G401 (cell line): ENCODE results near the gene B4GALT1. TPM values are rescaled to one million over a fixed set of nuclear protein-coding genes. Genes with fewer than 3 reads are reported as not detected.
"Not testable (repeated sequence)": the region's sequence is repeated elsewhere in the genome, so short reads cannot be mapped to it uniquely, and the experiment has no call there.

Experiments
- DNase-seq: peaks from one replicate; pipeline ENCODE4 v3.0.0-alpha.2; 2015; ENCODE audit warnings: low spot score
- in situ Hi-C: cut with HindIII; loops from 2 replicates; pipeline ENCODE4 v1.10.0; 2016; ENCODE audit warnings: low sequenced_read_pairs, mixed read lengths
- total RNA-seq: library from RNA; depleted of rRNA; stranded (reverse); fragments of >200 nt; shearing (Covaris generic); gene quantifications from 2 replicates; pipeline ENCODE4 v1.2.3, GENCODE V29; 2014

Gene B4GALT1
- total RNA-seq, 1 experiment from 2014 or later = 15.1 TPM

- DNase-seq = no peak
- in situ Hi-C loops = no loop called here
Observed at GRCh38 chr9:33164138-33164809, 2.9 kb downstream of the B4GALT1 start.

GRCh38 chr9:33163433-33164137, 3.6 kb downstream of the B4GALT1 start:
- in situ Hi-C loops = no loop called here
- no peak for DNase-seq

GRCh38 chr9:33162721-33163311, 4.3 kb downstream of the B4GALT1 start:
- no peak for DNase-seq
- in situ Hi-C loops = no loop called here

DNA sequence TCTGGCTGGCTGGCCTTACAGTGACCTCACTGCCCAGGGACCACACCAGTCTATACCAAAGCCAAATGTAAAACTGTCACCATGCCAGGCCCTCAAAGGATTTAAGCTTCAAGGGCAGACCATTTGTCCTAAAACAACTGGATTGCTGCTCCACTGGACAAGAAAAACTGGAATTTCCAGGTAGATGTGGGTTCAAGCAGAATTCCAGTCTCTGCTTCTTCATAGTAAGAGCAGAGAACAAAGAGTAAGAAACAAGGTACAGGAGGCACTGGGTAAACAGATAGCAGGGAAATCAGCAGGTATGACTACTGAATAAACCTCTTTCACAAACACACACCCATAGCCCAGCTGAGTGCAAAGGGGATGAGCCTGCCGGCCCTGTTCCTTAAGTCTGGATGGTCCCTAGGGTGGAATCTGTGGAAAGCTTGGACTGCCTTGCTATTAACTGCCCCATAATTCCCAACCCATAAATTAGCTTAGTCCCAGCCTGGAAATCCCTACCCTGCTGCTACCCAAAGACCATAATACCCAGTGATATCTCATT, 5.5 kb downstream of the B4GALT1 start:
- in situ Hi-C loops = no loop called here
- no peak for DNase-seq

DNA sequence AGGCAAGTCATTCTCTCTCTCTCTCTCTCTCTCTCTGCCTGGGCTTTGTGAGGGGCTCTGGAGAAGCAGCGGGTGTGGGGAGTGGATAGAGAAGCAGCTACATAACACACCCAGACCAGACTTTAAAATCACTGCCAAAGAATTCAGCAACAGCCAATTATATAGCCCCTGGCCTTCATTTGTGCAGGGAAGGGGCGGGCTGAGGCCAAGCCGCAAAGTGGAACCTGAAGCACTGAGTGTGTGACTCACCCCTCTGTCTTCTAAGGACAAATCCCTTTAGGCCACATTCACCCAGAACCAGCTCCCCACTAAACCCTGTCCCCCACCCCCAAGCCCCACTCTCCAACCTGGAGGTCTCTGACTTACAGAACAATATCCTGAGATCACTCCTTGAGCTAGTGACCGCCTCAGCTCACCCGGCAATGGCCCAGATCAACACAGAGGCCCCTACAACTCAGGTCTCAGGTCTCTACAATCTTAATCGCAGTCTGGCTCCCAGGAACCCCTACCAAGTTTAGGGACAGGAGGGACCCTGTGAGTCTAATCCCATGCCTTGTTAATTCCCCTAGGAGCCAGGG, 6.0 kb downstream of the B4GALT1 start:
- in situ Hi-C loops = no loop called here
- no peak for DNase-seq

DNA sequence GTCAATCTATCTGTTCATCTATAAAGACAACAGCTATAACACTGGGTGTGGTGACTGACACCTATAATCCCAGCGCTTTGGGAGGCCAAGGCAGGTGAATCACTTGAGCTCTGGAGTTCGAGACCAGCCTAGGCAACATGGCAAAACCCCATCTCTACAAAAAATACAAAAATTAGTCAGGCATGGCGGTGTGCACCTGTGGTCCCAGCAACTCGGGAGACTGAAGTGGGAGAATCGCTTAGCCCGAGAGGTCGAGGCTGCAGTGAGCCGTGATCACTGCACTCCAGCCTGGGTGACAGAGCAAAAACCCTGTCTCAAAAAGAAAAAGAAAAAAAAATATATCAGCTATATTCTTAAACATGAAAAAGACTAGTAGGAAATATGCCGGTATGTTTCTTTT, 6.7 kb downstream of the B4GALT1 start:
- in situ Hi-C loops, DNase-seq: not testable (repeated sequence)

GRCh38 chr9:33159777-33160127, 7.4 kb downstream of the B4GALT1 start:
- in situ Hi-C loops = no loop called here
- DNase-seq = no peak

GRCh38 chr9:33158843-33159776, 8.0 kb downstream of the B4GALT1 start:
- no peak for DNase-seq
- in situ Hi-C loops = no loop called here

GRCh38 chr9:33157960-33158842, 8.9 kb downstream of the B4GALT1 start:
- no peak for DNase-seq
- in situ Hi-C loops = no loop called here

- DNase-seq = no peak
- in situ Hi-C loops = no loop called here
Observed at GRCh38 chr9:33155393-33155792, 11.7 kb downstream of the B4GALT1 start.

DNA sequence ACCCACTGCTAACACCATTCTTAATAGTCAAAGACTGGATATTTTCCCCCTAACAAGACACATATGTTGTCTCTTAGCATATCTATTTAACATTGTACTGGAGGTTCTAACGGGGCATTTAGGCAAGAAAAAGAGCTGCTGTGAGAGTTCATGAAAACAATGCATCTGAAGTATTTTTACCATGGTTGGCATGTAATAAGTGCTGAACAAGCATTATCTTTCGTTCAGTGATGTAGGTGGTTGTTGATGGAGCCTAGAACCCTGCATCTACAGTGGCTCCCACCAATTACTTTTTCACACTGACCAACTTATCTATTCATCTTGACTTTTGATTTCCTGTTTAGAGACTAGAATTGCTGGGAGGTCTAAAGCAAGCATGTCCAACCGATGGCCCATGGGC, 12.8 kb downstream of the B4GALT1 start:
- no peak for DNase-seq
- in situ Hi-C loops = no loop called here

- in situ Hi-C loops = no loop called here
- DNase-seq = no peak
Observed at GRCh38 chr9:33153666-33154065, 13.5 kb downstream of the B4GALT1 start.

GRCh38 chr9:33153001-33153400, 14.1 kb downstream of the B4GALT1 start:
- no peak for DNase-seq
- in situ Hi-C loops = no loop called here

GRCh38 chr9:33151601-33152000, 15.5 kb downstream of the B4GALT1 start:
- DNase-seq = no peak
- in situ Hi-C loops = no loop called here

GRCh38 chr9:33151007-33151557, 16.1 kb downstream of the B4GALT1 start:
- in situ Hi-C loops = no loop called here
- no peak for DNase-seq

- no peak for DNase-seq
- in situ Hi-C loops = no loop called here
Observed at GRCh38 chr9:33148367-33149014, 18.6 kb downstream of the B4GALT1 start.

- no peak for DNase-seq
- in situ Hi-C loops = no loop called here
Observed at GRCh38 chr9:33147416-33148169, 19.5 kb downstream of the B4GALT1 start.
